HepG2 (cell line): ENCODE results near the gene AMD1. TPM values are rescaled to one million over a fixed set of nuclear protein-coding genes. Genes with fewer than 3 reads are reported as not detected.
A peak's percentile ranks its signal among the peaks of the same experiment; 100 is the strongest.

Experiments
- AFF4 ChIP-seq: sonication (generic); formaldehyde crosslinking; IDR thresholded peaks from 2 replicates; pipeline ENCODE4 v1.4.0; 2020; ENCODE audit warnings: missing genetic modification reagents
- AGO2 ChIP-seq: fragments of 200-400 bp; formaldehyde crosslinking; optimal IDR thresholded peaks from 2 replicates; pipeline ENCODE3; 2017; ENCODE audit warnings: mild to moderate bottlenecking, low read depth, low read length, moderate library complexity
- CEBPZ ChIP-seq: IDR thresholded peaks from 2 replicates; pipeline ENCODE4 v1.6.1; 2012; ENCODE audit warnings: low read length, improper control_type of control experiment
- JARID2 ChIP-seq: sonication (generic); formaldehyde crosslinking; IDR thresholded peaks from 2 replicates; pipeline ENCODE4 v1.8.1; 2023; ENCODE audit warnings: missing genetic modification reagents, inconsistent platforms; ENCODE audit not compliant: insufficient replicate concordance
- PRPF4 ChIP-seq: fragments of 200-400 bp; formaldehyde crosslinking; IDR thresholded peaks from 2 replicates; pipeline ENCODE4 v1.6.1; 2016; ENCODE audit warnings: low read length, low read depth; ENCODE audit not compliant: poor library complexity, severe bottlenecking
- RNF219 ChIP-seq: sonication (generic); formaldehyde crosslinking; IDR thresholded peaks from 2 replicates; pipeline ENCODE4 v1.5.0; 2020; ENCODE audit warnings: mild to moderate bottlenecking, missing genetic modification reagents
- SKI ChIP-seq: fragments of 450-650 bp; IDR thresholded peaks from one replicate; pipeline ENCODE4 v1.6.1; 2018; ENCODE audit warnings: mild to moderate bottlenecking; ENCODE audit not compliant: partially characterized antibody
- SRSF9 ChIP-seq: fragments of 200-400 bp; formaldehyde crosslinking; IDR thresholded peaks from 2 replicates; pipeline ENCODE4 v1.6.1; 2018; ENCODE audit warnings: borderline replicate concordance, mild to moderate bottlenecking, low read depth, low read length; ENCODE audit not compliant: insufficient read depth, poor library complexity, severe bottlenecking
- TEAD3 ChIP-seq: optimal IDR thresholded peaks from 2 replicates; pipeline ENCODE3; 2016; ENCODE audit warnings: borderline replicate concordance
- ZBTB44 ChIP-seq: sonication (generic); formaldehyde crosslinking; IDR thresholded peaks from 2 replicates; pipeline ENCODE4 v1.4.0; 2020; ENCODE audit warnings: missing genetic modification reagents
- ZNF441 ChIP-seq: sonication (generic); formaldehyde crosslinking; IDR thresholded peaks from 2 replicates; pipeline ENCODE4 v1.7.0; 2021; ENCODE audit warnings: missing genetic modification reagents, borderline replicate concordance
- ZNF460 ChIP-seq: sonication (generic); formaldehyde crosslinking; IDR thresholded peaks from 2 replicates; pipeline ENCODE4 v1.5.1; 2020; ENCODE audit warnings: missing genetic modification reagents, mild to moderate bottlenecking, borderline replicate concordance
- ZNF564 ChIP-seq: sonication (generic); formaldehyde crosslinking; IDR thresholded peaks from 2 replicates; pipeline ENCODE4 v1.8.1; 2023; ENCODE audit warnings: mild to moderate bottlenecking, missing genetic modification reagents
- ZNF704 ChIP-seq: sonication (generic); formaldehyde crosslinking; IDR thresholded peaks from 2 replicates; pipeline ENCODE4 v1.8.1; 2023; ENCODE audit warnings: mild to moderate bottlenecking, inconsistent platforms, moderate library complexity, missing genetic modification reagents, borderline replicate concordance
- polyA plus RNA-seq, 8 experiments: library from polyadenylated mRNA; depleted of rRNA in 3 of 8; stranded (reverse) in 7 of 8; unstranded in 1 of 8; fragments of >200 nt; fragmentation: Illumina TruSeq in 4 of 8; extraction: Trizol in 4 of 8; gene quantifications; 2 replicates each; pipeline versions ENCODE4 v1.2.1 to v1.2.3, GENCODE V29; 2011 to 2016; ENCODE audit warnings: low read depth in 4 of 8, missing spikeins in 1 of 8, mixed read lengths in 1 of 8; ENCODE audit not compliant: insufficient read depth in 1 of 8
- total RNA-seq, 5 experiments: library from RNA; depleted of rRNA; stranded (reverse); fragments of >200 nt; fragmentation: Illumina TruSeq; extraction: Trizol; gene quantifications; 2 replicates each; pipeline ENCODE4 v1.2.3, GENCODE V29; 2016; ENCODE audit warnings: low read depth in 1 of 5

The AMD1 gene
- total and polyA plus RNA-seq, 2 of the 13 experiments (the other 11 are each of a cell fraction or from before 2014, with no cell fraction given), result 108 to 123 TPM

GRCh38 chr6:110873981-110874879, at the start of gene AMD1 (continued):
- TF ChIP-seq SRSF9 (no peak), AFF4 (CRISPR knock-in tag) (0 out of 2 replicates have a peak, but pooled peaks have one; percentile 89), JARID2 (CRISPR knock-in tag) (peak; percentile 32), RNF219 (CRISPR knock-in tag) (no peak), CEBPZ (no peak), TEAD3 (CRISPR knock-in tag) (no peak), ZNF460 (CRISPR knock-in tag) (no peak; the same call in 1 of the 2 replicates), ZBTB44 (CRISPR knock-in tag) (peak; percentile 53; the same call in 1 of the 2 replicates), PRPF4 (no peak), AGO2 (no peak), ZNF704 (peak; percentile 48; the same call in 1 of the 2 replicates), ZNF564 (CRISPR knock-in tag) (0 out of 2 replicates have a peak, but pooled peaks have one; percentile 25), SKI (no peak), ZNF441 (CRISPR knock-in tag) (peak; percentile 99)
